A673 (cell line): ENCODE measurements around the gene SSPN.

Source experiments
- CTCF ChIP-seq: fragments of 300-800, 200-600 bp; sonication (generic); conservative IDR thresholded peaks from 2 replicates; pipeline ENCODE4 v1.5.1; 2017; ENCODE audit warnings: low read depth, mild to moderate bottlenecking, antibody characterized with exemption, low read length, moderate library complexity, mixed read lengths
- EZH2 ChIP-seq: fragments of 200-600 bp; sonication (generic); IDR thresholded peaks from 2 replicates; pipeline ENCODE4 v1.6.1; 2017; ENCODE audit warnings: borderline replicate concordance, low read depth, mild to moderate bottlenecking, mixed read lengths, antibody characterized with exemption, low read length; ENCODE audit not compliant: poor library complexity, severe bottlenecking

GRCh38 chr12:26226629-26227360 is 31.4 kb downstream of the SSPN start:
- TF ChIP-seq EZH2, result no peak
- TF ChIP-seq CTCF, result no peak
